GM12878 (cell line): ENCODE data around the gene NRXN3. TPM values are rescaled to one million over a fixed set of nuclear protein-coding genes. Genes with fewer than 3 reads are reported as not detected.

Experiments
- ATAC-seq: fragments of 200-7000 bp; cut with Tn5 transposase; 3 replicates; pipeline ENCODE4 v1.9.1; 2020; ENCODE audit warnings: mild to moderate bottlenecking, moderate library complexity
- BruUV-seq: library from RNA; stranded (reverse); fragments of 400-500 nt; replicated peaks from 2 replicates; lab custom pipeline; 2021; lab: Mats Ljungman, UMichigan
- CTCF ChIA-PET: fragments of 300-600 bp; sonication (Branson Sonifier 250); formaldehyde crosslinking; extraction: SDS; loops from one replicate; lab custom pipeline; 2021; ENCODE audit warnings: inconsistent platforms; lab: Yijun Ruan, JAX
- POLR2A ChIA-PET: fragments of 350-600 bp; formaldehyde crosslinking; extraction: SDS; loops from one replicate; lab custom pipeline; 2021; ENCODE audit warnings: inconsistent platforms; lab: Charles Lee
- RAD21 ChIA-PET: fragments of 300-600 bp; sonication (Branson Sonifier 250); formaldehyde crosslinking; loops from one replicate; lab custom pipeline; 2023; ENCODE audit warnings: antibody characterized with exemption; ENCODE audit not compliant: unreplicated experiment; lab: Charles Lee
- SMC1A ChIA-PET: fragments of 300-600 bp; sonication (Branson Sonifier 250); formaldehyde crosslinking; loops from one replicate; lab custom pipeline; 2023; ENCODE audit not compliant: unreplicated experiment, uncharacterized antibody; lab: Charles Lee
- DNase-seq: peaks from one replicate; pipeline ENCODE4 v3.0.0-alpha.2; 2011; ENCODE audit warnings: low read depth, low spot score
- FAIRE-seq: peaks from 3 replicates; lab custom pipeline; 2011; peaks lifted over from hg19 to GRCh38; lab: Jason Lieb, UNC
- H2AFZ ChIP-seq: 2 replicates; pipeline ENCODE4 v1.6.0; 2011; ENCODE audit warnings: low read depth, low read length, control low read depth; ENCODE audit not compliant: control insufficient read depth
- H3K27ac ChIP-seq: 2 replicates; pipeline ENCODE4 v1.5.1; 2011; ENCODE audit warnings: control low read depth; ENCODE audit not compliant: control insufficient read depth, insufficient read depth
- H3K27me3 ChIP-seq, 2 experiments: replicated peaks in 1 of 2; 2 replicates each; pipeline versions ENCODE4 v1.6.0 to v1.6.1; 2011; ENCODE audit warnings: low read length in 1 of 2; ENCODE audit not compliant: control insufficient read depth in 2 of 2, insufficient read depth in 2 of 2
- H3K36me3 ChIP-seq, 2 experiments: 2 replicates each; pipeline ENCODE4 v1.5.1; 2011; ENCODE audit warnings: low read length in 1 of 2; ENCODE audit not compliant: control insufficient read depth in 2 of 2, insufficient read depth in 2 of 2
- H3K4me1 ChIP-seq: 2 replicates; pipeline ENCODE4 v1.6.1; 2011; ENCODE audit warnings: mild to moderate bottlenecking, low read length, moderate library complexity, mixed read lengths; ENCODE audit not compliant: control insufficient read depth, insufficient read depth
- H3K4me2 ChIP-seq: 2 replicates; pipeline ENCODE4 v1.6.0; 2011; ENCODE audit warnings: control low read depth; ENCODE audit not compliant: control insufficient read depth, insufficient read depth
- H3K4me3 ChIP-seq: fragments of 200-600 bp; sonication (generic); 2 replicates; pipeline ENCODE4 v1.5.1; 2016
- H3K79me2 ChIP-seq: 2 replicates; pipeline ENCODE4 v1.6.0; 2011; ENCODE audit warnings: low read length; ENCODE audit not compliant: control insufficient read depth, insufficient read depth
- H3K9ac ChIP-seq: 2 replicates; pipeline ENCODE4 v1.8.0; 2011; ENCODE audit warnings: low read length, control low read depth, mixed read lengths; ENCODE audit not compliant: control insufficient read depth, insufficient read depth
- H3K9me3 ChIP-seq: replicated peaks from 3 replicates; pipeline ENCODE4 v1.5.1; 2011; ENCODE audit warnings: mild to moderate bottlenecking, low read length; ENCODE audit not compliant: control insufficient read depth, insufficient read depth
- H4K20me1 ChIP-seq: 2 replicates; pipeline ENCODE4 v1.6.0; 2011; ENCODE audit not compliant: control insufficient read depth, insufficient read depth
- BCL3 ChIP-seq: IDR thresholded peaks from 2 replicates; pipeline ENCODE4 v1.6.1; 2011; ENCODE audit warnings: borderline replicate concordance, low read depth, mild to moderate bottlenecking, moderate library complexity, low read length; ENCODE audit not compliant: insufficient read depth, poor library complexity, severe bottlenecking
- NR2C2 ChIP-seq: IDR thresholded peaks from 2 replicates; pipeline ENCODE4 v1.6.1; 2011; ENCODE audit warnings: borderline replicate concordance, low read depth; ENCODE audit not compliant: control insufficient read depth, insufficient read length
- RAD51 ChIP-seq: fragments of 450-650 bp; IDR thresholded peaks from 2 replicates; pipeline ENCODE4 v1.6.1; 2016; ENCODE audit warnings: moderate library complexity, mild to moderate bottlenecking, inconsistent platforms
- RBBP5 ChIP-seq: fragments of 200-600 bp; sonication (generic); conservative IDR thresholded peaks from 2 replicates; pipeline ENCODE4 v1.6.1; 2016
- REST ChIP-seq: IDR thresholded peaks from 2 replicates; pipeline ENCODE4 v1.6.1; 2012; ENCODE audit warnings: mild to moderate bottlenecking, low read depth, low read length
- ZBED1 ChIP-seq: IDR thresholded peaks from 2 replicates; pipeline ENCODE4 v1.6.1; 2016; ENCODE audit warnings: borderline replicate concordance
- WGBS: methylation state at CpG from one replicate; pipeline ENCODE4 v1.1.6; 2016; ENCODE audit warnings: low lambda C conversion rate; ENCODE audit not compliant: insufficient replicate concordance, insufficient coverage; ENCODE audit errors: missing lambda C conversion rate; 5-methylcytosine and 5-hydroxymethylcytosine counted together
- in situ Hi-C: fragments of 300-500 bp; cut with MboI; formaldehyde crosslinking; loops from 9 replicates; pipeline ENCODE4 v1.14.3; 2018; ENCODE audit warnings: mixed read lengths
- intact Hi-C: fragments of 100-400 bp; cut with micrococcal nuclease; formaldehyde crosslinking; loops from one replicate; pipeline ENCODE4 v1.14.2; 2022; ENCODE audit not compliant: unreplicated experiment
- polyA plus RNA-seq, 11 experiments: library from polyadenylated mRNA; depleted of rRNA in 4 of 11; unstranded in 6 of 11; stranded (reverse) in 5 of 11; fragments of >200 nt; fragmentation: Nextera tagmentation in 4 of 11; fragmentation: Illumina TruSeq in 1 of 11; extraction: Ambion mirVana in 4 of 11; extraction: Trizol in 1 of 11; gene quantifications; 1 replicate in 1 of 11; 2 replicates in 10 of 11; pipeline versions ENCODE4 v1.2.1 to v1.2.3, GENCODE V29; 2011 to 2016; ENCODE audit warnings: inconsistent platforms in 2 of 11, missing spikeins in 2 of 11, low read depth in 1 of 11
- total RNA-seq, 4 experiments: library from RNA; depleted of rRNA in 3 of 4; stranded (reverse); fragments of >200 nt in 3 of 4; fragmentation: Illumina TruSeq in 1 of 4; extraction: Trizol in 1 of 4; gene quantifications; 2 replicates each; pipeline versions ENCODE4 v1.2.1 to v1.2.3, GENCODE V29; 2013 to 2021

Gene NRXN3
- total and polyA plus RNA-seq, 10 of the 15 experiments (the other 5 are each of a cell fraction or from before 2014, with no cell fraction given): 0.52 to 3.3 (median 1.4) TPM

GRCh38 chr14:78228702-78229327 is 58.6 kb downstream of the NRXN3 start:
- RAD21 ChIA-PET: no interaction called here
- Histone ChIP-seq H4K20me1 (no peaks in the 10 kb centered on the region), H3K9ac (no peak overlapping the region), H2AFZ (no peak overlapping the region), H3K9me3 (no peaks in the 10 kb centered on the region), H3K4me2 (no peak overlapping the region), H3K27ac (no peak overlapping the region), H3K79me2 (no peaks in the 10 kb centered on the region), H3K36me3 (no peaks in the 10 kb centered on the region), H3K4me1 (no peaks in the 10 kb centered on the region), H3K4me3 (no peak overlapping the region), H3K27me3 (no peaks in the 10 kb centered on the region; a peak in 1 of 4 replicates)
- POLR2A ChIA-PET: no interaction called here
- FAIRE-seq: no peak
- intact Hi-C loops: no loop called here
- CTCF ChIA-PET: no interaction called here
- no peak for TF ChIP-seq RBBP5
- peak; percentile 21 for TF ChIP-seq BCL3
- ATAC-seq: no peak
- BruUV-seq: no TSS peak
- no peak for DNase-seq
- 33% methylated on average over 3 of the region's 3 CpGs for whole genome bisulfite sequencing
- in situ Hi-C loops: no loop called here
- SMC1A ChIA-PET: no interaction called here

GRCh38 chr14:78232231-78233000 is 62.2 kb downstream of the NRXN3 start:
- CTCF ChIA-PET: no interaction called here
- Histone ChIP-seq H3K4me1 (no peaks in the 10 kb centered on the region), H3K4me3 (no peak overlapping the region), H3K9me3 (no peaks in the 10 kb centered on the region), H3K79me2 (no peaks in the 10 kb centered on the region), H2AFZ (no peak overlapping the region), H3K36me3 (no peaks in the 10 kb centered on the region), H3K9ac (no peak overlapping the region), H3K4me2 (no peak overlapping the region), H3K27ac (no peak overlapping the region), H4K20me1 (no peaks in the 10 kb centered on the region), H3K27me3 (no peaks in the 10 kb centered on the region; a peak in 2 of 4 replicates)
- no peak for DNase-seq
- POLR2A ChIA-PET: no interaction called here
- ATAC-seq: no peak
- RAD21 ChIA-PET: no interaction called here
- SMC1A ChIA-PET: no interaction called here
- BruUV-seq: no TSS peak
- intact Hi-C loops (no loop called here), in situ Hi-C loops (no loop called here)
- 28% methylated on average over 5 of the region's 5 CpGs for WGBS
- TF ChIP-seq NR2C2: no peak
- TF ChIP-seq ZBED1: no peak
- TF ChIP-seq REST: no peak
- no peak for TF ChIP-seq RAD51
- FAIRE-seq: no peak
